CD1c-positive myeloid dendritic cell (primary cell): ENCODE measurements around the gene CSH1.
A peak's percentile ranks its signal among the peaks of the same experiment; 100 is the strongest.
"Not testable (repeated sequence)": the region's sequence is repeated elsewhere in the genome, so short reads cannot be mapped to it uniquely, and the experiment has no call there.

Source experiments
- DNase-seq: peaks from one replicate; pipeline ENCODE4 v3.0.0-alpha.2; 2016; ENCODE audit errors: extremely low spot score

The CSH1 gene

DNA sequence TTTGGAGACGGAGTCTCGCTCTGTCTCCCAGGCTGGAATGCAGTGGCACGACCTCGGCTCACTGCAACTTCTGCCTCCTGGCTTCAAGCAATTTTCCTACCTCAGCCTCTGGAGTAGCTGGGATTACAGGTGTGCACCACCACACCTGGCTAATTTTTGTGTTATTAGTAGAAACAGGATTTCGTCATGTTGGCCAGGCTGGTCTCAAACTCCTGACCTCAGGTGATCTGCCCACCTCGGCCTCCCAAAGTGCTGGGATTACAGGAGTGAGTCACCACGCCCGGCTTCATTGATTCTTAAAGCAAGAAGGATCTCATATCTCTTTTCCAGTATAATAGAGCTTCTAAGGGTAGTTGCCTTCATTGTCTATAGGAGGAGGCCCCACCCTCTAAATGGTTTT, 8.4 kb upstream of the CSH1 start:
- not testable (repeated sequence) for DNase-seq

DNA sequence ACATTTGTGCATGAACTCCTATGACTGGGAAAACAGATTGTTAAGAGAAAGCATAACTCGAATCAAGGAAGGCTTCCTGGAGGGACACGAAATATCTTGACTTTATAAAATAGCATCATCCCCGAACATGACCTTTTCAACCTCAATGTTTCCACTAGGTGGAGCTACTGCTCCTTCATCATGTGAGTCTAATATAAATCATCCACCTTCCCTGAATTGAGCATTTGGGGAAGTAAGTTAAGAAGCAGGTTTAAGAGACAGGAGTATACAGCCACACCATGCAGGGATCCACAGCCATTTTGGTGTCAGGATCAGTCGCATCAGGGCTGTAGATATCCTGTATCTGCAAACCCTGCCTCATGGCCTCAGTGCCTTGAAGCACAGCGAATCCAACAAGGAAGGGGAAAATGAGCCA, 7.4 kb upstream of the CSH1 start:
- DNase-seq: peak; percentile 23

DNA sequence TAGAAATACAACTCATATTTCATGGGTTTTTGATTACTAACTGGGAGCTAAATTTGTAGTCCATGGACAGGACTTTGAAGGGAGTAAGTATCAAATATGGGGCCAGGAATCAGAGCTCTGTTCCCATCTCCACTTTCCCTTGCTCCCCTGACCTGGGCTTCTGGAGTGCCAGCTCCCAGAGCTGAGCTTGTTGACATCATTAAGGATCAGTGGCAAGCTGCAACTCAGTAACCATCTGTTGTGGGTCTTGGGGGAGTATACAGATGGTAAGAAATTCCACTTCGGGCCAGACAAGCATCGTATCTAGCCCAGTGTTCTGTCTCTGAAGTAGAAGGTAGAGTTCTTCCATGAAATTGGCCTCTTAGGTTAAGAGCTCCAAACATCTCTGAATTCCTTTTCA, 5.6 kb upstream of the CSH1 start:
- not testable (repeated sequence) for DNase-seq

DNA sequence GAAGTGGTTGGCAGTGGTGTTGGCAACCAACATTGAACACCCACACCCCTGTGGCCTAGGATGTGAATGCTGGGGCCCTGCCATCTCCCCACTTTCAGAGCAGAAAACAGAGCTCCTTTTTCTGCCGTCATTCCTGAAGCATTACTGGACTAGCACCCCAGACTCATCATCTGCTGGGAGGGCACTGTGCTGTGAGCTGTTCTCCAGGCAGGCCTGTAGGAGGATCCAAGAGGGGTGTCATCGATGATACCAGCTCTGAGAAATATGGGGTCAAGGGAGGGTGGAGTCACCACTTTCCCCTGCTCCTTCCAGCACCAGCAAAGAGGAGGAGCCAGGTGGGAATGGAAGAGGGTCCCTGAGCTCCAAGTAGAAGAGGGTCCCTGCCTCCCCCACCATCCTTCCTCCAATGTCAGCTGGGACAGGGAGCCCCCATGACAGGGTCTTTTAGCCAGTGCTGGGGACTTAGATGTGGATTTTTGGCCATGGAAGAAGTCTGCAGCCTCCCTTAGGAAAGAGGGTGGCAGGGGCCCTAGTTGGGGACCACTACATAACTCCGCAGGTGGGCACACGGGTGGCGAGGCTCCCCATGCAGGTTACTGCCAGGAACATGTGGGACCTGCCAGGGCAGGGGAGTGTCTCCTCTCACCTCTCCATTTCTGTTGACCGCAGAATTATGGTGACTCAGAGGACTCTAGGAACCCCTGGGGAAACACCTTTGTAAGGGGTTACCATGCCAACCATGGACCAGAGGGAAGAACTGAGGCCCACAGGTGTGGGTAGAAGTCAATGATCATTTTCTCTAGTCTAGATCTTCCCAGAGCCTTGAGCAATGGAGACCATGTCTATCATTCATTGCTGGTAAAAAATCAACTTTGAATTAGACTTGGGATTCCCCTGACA, 2.8 kb upstream of the CSH1 start:
- not testable (repeated sequence) for DNase-seq

DNA sequence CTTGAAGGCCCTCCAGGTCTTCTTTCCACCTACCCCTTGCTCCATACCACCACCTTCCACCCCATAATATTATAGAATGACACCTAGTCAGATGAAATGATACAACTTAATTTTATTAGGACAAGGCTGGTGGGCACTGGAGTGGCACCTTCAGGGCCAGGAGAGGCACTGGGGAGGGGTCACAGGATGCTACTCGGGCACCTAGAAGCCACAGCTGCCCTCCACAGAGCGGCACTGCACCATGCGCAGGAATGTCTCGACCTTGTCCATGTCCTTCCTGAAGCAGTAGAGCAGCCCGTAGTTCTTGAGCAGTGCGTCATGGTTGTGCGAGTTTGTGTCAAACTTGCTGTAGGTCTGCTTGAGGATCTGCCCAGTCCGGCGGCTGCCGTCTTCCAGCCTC, 1.6 kb downstream of the CSH1 start:
- DNase-seq: not testable (repeated sequence)

DNA sequence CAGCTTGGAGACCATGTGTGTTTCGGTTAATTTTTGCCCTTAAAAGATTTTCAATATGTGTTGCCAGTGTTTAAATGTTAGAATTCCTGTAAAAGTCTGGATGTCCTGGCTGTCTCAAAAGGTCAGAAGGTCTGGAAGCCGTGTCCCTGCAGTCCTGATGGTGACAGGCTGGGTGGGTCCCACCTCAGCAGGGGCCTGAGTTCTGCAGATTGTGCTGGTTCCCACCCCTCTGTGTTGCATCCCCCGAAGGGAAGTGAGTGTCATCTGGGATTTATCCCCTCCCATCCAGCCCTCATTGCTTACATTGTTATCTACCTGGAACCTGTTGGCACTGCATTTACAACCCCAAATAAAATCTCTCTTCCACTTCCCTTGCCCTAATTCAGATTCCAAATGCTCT, 2.4 kb downstream of the CSH1 start:
- DNase-seq: not testable (repeated sequence)

DNA sequence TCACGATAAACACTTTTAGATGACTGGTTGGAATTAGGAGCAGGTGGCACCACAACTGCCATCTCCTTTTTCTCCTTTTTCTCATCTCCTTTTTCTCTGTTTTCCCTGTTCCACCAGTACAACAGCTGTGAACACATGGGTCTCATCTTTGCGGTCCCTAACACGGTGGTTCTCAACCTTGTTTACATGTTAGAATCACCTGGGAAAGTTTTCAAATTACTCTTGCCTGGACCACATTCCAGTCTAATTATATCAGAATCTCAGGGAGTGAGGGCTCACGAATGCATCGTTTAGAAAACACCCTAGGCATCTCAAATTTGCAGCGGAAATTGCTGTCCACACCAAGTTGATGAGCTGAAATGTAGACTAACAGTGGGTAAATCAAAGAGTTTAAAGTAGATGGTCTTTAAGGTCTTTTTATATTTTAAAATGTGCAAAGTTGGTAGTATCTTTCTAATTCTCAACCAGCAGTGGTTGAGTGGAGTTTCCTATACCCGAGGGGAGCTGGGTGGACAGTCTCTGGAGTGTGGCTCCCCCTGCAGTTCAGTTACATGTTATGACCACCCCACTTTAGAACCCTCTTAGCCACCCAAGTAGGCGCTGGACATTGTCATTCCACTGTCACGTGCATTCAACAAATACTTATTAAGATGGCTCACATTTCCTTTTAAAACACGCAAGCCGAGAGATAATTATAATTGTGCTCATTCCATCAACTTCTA, 3.9 kb downstream of the CSH1 start:
- not testable (repeated sequence) for DNase-seq

DNA sequence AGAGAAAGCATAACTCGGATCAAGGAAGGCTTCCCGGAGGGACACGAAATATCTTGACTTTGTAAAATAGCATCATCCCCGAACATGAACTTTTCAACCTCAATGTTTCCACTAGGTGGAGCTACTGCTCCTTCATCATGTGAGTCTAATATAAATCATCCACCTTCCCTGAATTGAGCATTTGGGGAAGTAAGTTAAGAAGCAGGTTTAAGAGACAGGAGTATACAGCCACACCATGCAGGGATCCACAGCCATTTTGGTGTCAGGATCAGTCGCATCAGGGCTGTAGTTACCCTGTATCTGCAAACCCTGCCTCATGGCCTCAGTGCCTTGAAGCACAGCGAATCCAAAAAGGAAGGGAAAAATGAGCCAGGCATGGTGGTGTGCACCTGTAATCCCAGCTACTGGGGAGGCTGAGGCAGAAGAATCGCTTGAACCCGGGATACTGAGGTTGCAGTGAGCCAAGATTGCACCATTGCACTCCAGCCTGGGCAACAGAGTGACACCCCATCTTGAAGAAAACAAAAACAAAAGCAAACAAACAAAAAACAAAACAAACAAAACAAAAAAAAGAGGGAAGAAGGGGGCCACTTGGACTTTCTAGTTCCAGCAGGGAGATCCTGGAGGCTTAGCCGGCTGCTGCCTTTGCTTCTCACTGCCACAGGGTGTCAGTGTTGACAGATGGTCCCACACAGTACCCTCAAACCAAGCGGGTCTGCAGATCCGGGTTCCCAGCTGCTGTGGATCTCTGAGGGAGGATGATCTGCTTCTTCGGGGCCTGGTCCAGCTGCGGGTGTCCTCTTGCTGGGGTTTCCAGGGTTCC, 7.1 kb downstream of the CSH1 start:
- DNase-seq: peak; percentile 38

DNA sequence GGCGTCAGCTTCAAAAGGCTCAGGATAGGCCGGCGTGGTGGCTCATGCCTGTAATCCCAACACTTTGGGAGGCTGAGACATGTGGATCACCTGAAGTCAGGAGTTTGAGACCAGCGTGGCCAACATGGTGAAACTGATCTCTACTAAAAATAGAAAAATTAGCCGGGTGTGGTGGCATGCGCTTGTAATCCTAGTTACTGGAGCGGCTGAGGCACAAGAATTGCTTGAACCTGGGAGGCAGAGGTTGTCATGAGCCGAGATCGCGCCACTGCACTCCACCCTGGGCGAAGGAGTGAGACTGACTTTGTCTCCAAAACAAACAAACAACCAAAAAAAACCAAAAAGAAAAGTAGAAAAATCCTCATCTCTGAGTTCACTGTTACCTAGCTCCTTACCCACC, 11.3 kb downstream of the CSH1 start:
- not testable (repeated sequence) for DNase-seq

DNA sequence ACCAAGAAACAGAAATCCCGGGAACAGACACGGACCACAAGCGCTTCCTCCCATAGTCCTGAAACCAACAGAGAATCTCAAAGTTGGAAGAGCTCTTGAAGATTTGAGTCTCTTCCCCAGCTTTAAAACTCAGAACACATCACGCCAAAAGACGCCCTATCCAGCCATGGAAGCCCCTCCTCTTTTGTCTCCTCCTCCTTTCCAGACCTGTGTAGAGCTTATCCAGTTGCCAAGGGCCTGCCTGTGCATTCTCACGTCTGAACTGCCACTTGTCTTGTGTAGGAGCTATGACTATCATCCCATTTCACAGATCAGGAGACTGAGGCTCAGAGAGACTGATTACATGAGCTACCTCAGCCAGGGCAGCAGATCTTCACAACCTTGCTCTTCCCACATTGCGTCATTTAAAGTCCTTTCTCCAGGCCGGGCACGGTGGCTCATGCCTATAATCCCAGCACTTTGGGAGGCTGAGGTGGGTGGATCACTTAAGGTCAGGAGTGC, 13.7 kb downstream of the CSH1 start:
- DNase-seq: not testable (repeated sequence)

DNA sequence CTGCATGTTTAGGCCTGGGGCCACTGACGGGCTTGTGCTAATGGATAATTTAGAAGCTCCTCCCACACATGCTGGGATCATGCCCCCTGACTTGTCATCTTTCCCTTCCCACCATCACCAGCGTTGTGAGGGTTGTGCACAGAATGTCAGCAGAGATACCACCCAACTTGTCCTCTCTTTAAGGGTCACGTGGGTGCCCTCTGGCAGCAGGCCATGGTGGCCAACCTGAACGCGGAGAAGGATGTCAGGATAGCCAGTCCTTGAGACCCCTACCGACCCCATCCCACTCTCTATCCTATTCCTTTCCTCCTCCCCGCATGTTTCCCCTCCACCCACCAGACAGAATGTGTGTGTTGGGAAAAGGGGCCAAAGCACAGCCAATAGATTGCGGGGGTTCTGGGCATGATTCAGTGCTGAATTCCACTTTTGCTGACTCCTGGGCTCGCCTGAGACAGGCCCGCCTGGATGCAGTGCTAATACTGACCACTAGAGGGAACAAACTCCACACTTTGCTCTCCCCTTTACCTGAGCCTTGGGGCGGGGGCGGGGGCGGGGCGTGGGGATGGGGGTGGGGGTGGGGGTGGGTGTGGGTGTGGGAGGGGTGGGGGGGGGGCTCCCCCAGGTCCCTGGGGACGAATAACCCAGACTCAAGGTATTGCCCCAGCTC, 14.3 kb downstream of the CSH1 start, which contains the start of gene GH2:
Gene GH2 (minus strand): TSS at position 10 of the 667 bp plus-strand sequence. CDS start 143 bp downstream, outside the sequence.
- peak; percentile 63 for DNase-seq

DNA sequence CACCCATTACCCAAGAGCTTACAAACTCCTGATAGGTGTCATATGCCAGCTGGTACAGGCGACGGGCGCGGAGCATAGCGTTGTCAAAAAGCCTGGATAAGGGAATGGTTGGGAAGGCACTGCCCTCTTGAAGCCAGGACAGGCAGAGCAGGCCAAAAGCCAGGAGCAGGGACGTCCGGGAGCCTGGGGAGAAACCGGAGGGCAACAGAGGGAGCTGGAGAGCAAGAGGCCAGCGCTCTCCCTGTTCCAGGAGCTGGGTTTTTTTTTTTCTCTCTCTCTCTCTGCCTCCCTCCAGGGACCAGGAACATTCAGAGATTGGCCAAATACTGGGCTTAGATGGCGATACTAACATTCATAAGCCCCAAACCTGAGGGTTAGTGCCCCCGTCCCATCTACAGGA, 15.0 kb downstream of the CSH1 start:
- not testable (repeated sequence) for DNase-seq

DNA sequence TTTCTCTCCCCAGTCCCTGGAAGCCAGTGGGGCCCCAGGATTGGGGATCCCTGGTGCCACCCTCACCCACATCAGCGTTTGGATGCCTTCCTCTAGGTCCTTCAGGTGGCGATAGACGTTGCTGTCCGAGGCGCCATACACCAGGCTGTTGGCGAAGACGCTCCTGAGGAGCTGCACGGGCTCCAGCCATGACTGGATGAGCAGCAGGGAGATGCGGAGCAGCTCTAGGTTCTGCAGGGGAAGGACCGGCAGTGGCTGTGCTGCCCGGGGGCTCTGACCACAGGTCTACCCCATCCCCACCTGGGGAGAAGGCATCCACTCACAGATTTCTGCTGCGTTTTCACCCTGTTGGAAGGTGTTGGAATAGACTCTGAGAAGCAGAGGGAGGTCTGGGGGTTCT, 15.7 kb downstream of the CSH1 start:
- no peak for DNase-seq

DNA sequence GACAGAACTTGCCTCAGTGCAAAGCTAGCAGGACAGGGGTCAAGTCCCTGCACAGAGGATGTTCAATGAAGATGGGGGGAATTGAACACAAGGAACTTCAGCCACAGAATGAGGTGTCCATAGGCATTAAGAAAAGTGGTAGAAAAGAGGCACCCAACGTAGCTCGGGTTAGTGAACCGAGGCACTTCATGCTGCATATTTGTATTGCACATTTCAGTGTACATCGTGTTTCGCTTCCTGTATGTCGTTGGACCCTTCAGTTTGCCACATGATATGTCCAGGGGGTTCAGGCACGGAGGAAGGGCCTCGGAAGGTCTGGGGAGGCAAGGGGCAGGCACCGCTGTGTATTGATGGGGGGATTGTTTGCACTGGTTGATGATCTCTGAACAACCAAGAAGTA, 18.0 kb downstream of the CSH1 start:
- DNase-seq: not testable (repeated sequence)

DNA sequence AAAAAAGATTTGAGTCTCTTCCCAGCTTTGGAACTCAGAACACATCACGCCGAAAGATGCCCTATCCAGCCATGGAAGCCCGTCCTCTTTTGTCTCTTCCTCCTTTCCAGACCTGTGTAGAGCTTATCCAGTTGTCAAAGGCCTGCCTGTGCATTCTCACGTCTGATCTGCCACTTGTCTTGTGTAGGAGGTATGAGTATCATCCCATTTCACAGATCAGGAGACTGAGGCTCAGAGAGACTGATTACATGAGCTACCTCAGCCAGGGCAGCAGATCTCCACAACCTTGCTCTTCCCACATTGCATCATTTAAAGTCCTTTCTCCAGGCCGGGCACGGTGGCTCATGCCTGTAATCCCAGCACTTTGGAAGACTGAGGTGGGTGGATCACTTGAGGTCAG, 21.7 kb downstream of the CSH1 start:
- not testable (repeated sequence) for DNase-seq

DNA sequence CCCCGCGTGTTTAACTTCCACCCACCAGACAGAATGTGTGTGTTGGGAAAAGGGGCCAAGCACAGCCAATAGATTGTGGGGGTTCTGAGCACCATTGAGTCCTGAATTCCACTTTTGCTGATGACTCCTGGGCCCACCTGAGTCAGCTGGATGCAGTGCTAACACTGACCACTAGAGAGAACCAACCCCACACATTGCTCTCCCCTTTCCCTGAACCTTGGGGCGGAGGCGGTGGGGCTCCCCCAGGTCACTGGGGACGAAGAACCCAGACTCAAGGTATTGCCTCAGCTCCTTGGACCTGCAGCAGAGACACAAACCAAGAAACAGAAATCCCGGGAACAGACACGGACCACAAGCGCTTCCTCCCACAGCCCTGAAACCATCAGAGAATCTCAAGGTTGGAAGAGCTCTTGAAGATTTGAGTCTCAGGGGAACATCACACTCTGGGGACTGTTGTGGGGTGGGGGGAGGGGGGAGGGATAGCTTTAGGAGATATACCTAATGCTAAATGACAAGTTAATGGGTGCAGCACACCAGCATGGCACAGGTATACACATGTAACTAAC, 22.2 kb downstream of the CSH1 start:
- DNase-seq: not testable (repeated sequence)

DNA sequence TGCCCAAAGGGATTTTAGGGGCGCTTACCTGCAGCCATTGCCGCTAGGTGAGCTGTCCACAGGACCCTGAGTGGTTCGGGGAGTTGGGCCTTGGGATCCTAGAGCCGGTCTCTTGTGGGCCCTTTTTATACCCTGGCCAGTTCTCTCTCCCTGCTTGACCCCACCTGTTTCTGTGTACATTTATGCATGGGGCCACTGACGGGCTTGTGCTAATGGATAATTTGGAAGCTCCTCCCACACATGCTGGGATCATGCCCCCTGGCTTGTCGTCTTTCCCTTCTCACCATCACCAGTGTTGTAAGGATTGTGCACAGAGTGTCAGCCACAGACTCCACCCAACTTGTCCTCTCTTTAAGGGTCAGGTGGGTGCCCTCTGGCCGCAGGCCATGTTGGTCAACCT, 22.8 kb downstream of the CSH1 start, which contains the start of gene CSH2:
Gene CSH2 (minus strand): TSS at position 101 of the 400 bp plus-strand sequence. CDS start 63 bp downstream, at position 38.
- not testable (repeated sequence) for DNase-seq

DNA sequence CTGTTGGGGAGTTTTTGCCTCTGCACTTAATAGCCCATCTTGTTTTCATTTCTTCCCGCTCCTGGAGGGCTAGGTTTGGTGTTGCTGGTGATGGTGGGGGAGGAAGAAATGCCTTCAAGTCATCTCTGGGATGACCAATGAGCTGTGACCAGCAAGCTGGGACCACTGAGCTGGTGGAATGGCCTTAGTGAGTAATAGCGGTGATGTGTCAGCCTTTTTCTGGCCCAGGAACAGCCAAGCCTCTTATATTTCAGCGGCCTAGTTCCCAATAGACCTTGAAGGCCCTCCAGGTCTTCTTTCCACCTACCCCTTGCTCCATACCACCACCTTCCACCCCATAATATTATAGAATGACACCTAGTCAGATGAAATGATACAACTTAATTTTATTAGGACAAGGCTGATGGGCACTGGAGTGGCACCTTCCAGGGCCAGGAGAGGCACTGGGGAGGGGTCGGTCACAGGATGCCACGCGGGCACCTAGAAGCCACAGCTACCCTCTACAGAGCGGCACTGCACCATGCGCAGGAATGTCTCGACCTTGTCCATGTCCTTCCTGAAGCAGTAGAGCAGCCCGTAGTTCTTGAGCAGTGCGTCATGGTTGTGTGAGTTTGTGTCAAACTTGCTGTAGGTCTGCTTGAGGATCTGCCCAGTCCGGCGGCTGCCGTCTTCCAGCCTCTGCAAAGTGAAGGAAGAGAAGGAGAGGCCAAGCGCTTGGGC, 24.6 kb downstream of the CSH1 start:
- DNase-seq: not testable (repeated sequence)

DNA sequence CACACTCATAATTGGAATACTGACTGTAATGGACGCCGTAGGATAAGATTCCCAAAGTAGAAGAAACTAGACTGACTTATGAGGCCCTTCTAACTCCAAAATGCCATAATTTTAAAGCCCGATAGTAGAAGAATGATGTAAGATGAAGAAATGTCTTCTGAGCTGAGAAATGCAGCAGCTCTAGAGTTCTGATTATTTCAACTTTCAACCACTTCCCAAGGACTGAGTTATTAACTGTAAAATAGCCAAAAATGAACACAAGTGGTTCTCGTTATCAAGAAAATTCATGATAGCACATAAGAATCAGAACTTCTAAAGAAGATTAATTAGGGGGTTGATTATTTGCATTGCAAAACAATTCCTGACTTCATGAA, 26.1 kb downstream of the CSH1 start:
- not testable (repeated sequence) for DNase-seq
